ENCODE measurements around the gene FIG4.
"Not testable (repeated sequence)": the region's sequence is repeated elsewhere in the genome, so short reads cannot be mapped to it uniquely, and the experiment has no call there.

DNA sequence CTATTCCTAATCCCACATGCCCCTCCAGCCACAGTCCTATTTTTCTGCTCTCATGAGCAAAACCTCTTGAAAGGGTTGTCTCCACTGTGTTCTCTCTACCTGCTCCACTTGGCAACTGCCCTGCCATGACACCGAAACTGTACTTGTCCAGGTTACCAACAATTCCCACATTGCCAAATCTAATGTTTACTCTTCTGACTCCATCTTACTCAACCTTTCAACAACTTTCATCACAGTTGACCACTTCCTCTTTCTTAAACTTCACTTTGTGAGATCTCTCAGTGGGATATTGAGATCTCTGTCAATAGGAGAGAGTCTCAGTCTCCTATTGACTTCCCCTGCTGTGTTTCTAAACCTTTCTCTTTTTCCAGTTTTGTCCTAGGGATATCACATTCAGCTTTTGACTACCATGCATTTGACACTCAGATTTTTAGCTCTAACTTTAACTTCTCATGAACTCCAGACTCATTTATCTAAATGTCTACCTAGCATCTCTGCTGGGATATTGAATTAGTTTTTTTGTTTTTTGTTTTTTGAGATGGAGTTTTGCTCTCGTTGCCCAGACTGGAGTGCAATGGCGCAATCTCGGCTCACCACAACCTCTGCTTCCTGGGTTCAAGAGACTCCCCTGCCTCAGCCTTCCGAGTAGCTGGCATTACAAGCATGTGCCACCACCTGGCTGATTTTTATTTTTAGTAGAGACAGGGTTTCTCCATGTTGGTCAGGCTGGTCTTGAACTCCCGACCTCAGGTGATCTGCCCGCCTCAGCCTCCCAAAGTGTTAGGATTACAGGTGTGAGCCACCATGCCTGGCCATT is 81.1 kb downstream of the FIG4 start:
- TF ChIP-seq, protein P1, sequence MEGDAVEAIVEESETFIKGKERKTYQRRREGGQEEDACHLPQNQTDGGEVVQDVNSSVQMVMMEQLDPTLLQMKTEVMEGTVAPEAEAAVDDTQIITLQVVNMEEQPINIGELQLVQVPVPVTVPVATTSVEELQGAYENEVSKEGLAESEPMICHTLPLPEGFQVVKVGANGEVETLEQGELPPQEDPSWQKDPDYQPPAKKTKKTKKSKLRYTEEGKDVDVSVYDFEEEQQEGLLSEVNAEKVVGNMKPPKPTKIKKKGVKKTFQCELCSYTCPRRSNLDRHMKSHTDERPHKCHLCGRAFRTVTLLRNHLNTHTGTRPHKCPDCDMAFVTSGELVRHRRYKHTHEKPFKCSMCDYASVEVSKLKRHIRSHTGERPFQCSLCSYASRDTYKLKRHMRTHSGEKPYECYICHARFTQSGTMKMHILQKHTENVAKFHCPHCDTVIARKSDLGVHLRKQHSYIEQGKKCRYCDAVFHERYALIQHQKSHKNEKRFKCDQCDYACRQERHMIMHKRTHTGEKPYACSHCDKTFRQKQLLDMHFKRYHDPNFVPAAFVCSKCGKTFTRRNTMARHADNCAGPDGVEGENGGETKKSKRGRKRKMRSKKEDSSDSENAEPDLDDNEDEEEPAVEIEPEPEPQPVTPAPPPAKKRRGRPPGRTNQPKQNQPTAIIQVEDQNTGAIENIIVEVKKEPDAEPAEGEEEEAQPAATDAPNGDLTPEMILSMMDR (IDR thresholded peaks at IDR 0.05) = not testable (repeated sequence)
- not testable (repeated sequence) for TF ChIP-seq POLR2A (IDR thresholded peaks at IDR 0.05)
